Measurements from ENCODE around the gene DPH2. TPM values are rescaled to one million over a fixed set of nuclear protein-coding genes. Genes with fewer than 3 reads are reported as not detected.

The DPH2 gene
- total RNA-seq, 1 donor from 2014 or later = 9.5 TPM

DNA sequence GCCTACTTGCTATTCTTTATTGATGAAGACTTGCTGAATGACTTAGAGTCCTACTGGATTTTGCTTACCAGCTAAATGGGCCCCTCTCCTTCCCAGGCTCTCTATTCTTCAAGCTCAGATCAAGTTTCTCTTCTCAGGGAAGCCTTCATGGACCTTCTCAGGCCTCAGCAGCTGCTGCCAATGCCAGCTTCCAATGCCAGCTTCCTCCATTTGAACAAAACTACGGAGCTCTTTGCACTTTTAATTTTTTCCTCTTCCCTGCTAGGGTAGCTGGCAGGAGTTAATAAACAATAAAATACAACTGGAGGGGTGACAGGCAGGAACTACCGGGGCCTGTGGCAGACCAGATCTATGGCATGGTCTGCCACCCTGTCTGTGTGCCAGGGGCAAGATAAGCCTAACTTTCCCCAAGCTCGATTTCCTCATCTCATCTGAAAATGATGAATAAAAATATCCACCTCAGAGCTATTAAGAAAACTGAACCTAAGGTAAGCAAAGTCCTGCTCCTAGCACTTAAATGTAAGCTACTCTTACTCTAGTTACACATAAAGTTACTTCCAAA is 24.1 kb upstream of the DPH2 start:
- peaks cover 5% of the 10 kb centered on the region for H3K36me3 Mint-ChIP-seq
- H3K27ac Mint-ChIP-seq = peak overlapping the region; percentile 77
- peak overlapping the region; percentile 98 for H2AFZ ChIP-seq (replicated peaks)
- H3K4me1 Mint-ChIP-seq = peaks cover 20% of the 10 kb centered on the region
- H3K27me3 ChIP-seq = no peaks in the 10 kb centered on the region
- H3K4me1 ChIP-seq = peaks cover 13% of the 10 kb centered on the region
- peaks cover 6% of the 10 kb centered on the region for H3F3A ChIP-seq (ENCODE audit: low read depth)
- H3K4me2 ChIP-seq = peak overlapping the region; percentile 93
- no peak for DNase-seq (ENCODE audit: low spot score)
- peaks cover 2% of the 10 kb centered on the region for H3K27me3 Mint-ChIP-seq (ENCODE audit: insufficient read depth, low read depth)
- no peaks in the 10 kb centered on the region for H3K9me3 Mint-ChIP-seq
- H3K36me3 ChIP-seq = no peaks in the 10 kb centered on the region
- H3K9ac ChIP-seq = no peak overlapping the region
- no peaks in the 10 kb centered on the region for H4K20me1 ChIP-seq (ENCODE audit: low read depth)
- H3K4me3 ChIP-seq = peak overlapping the region; percentile 75
- TF ChIP-seq, protein P1, sequence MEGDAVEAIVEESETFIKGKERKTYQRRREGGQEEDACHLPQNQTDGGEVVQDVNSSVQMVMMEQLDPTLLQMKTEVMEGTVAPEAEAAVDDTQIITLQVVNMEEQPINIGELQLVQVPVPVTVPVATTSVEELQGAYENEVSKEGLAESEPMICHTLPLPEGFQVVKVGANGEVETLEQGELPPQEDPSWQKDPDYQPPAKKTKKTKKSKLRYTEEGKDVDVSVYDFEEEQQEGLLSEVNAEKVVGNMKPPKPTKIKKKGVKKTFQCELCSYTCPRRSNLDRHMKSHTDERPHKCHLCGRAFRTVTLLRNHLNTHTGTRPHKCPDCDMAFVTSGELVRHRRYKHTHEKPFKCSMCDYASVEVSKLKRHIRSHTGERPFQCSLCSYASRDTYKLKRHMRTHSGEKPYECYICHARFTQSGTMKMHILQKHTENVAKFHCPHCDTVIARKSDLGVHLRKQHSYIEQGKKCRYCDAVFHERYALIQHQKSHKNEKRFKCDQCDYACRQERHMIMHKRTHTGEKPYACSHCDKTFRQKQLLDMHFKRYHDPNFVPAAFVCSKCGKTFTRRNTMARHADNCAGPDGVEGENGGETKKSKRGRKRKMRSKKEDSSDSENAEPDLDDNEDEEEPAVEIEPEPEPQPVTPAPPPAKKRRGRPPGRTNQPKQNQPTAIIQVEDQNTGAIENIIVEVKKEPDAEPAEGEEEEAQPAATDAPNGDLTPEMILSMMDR (IDR thresholded peaks at IDR 0.05) = no peak
- TF ChIP-seq EZH2phosphoT487 (IDR thresholded peaks at IDR 0.05) (no peak), EZH2 (IDR thresholded peaks at IDR 0.05) (no peak)
- H3K27ac ChIP-seq = no peak overlapping the region
- no peaks in the 10 kb centered on the region for H3K9me3 ChIP-seq (ENCODE audit: low read depth)
- peak overlapping the region; percentile 90 for H3K4me3 Mint-ChIP-seq
- peaks cover 8% of the 10 kb centered on the region for H3K79me2 ChIP-seq (ENCODE audit: low read depth)

DNA sequence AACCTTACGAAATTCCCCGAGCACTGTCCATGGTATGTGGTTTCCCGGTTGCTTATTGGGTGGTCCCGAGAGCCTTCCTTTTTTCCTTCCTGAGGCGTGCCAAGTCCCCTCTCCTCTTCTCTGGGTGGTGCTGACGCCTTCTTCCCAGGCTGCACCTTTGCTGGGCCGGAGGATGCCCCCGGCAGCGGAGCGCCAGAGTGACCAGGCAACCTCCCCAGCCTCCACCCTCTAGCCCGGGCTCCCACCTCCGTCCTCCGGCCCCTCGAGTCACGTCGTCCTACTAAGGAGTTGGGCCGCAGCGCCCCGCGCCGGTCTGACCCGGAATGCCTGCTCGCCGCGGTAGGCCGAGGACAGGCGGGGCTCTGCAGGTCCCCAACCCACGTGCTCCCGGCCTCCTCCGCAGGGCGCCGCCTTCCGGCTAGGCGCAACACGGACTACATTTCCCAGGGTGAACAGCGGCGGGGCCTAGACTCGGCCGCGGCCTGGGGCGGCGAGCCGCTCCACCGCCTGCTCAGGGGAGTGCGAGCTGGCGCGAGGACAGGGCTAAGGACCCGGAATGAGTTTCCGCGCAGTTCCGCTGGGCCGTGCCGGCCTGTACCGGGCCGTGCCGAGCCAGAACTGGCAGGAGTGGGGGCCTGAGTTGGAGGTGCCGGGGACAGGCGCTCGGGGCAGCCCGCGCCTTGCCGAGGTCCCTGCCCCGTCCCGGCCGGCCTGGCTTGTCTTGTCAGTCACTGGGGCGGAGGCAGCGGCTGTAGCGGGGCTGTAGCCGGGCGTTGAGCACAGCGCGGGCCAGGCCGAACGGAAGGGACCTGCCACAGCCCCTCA is 23.4 kb upstream of the DPH2 start, which contains the start of gene IPO13:
TSS of gene IPO13 (plus strand) at position 715 of the 825 bp plus-strand sequence. CDS start 651 bp downstream, outside the sequence.
- Mint-ChIP-seq H3K36me3 (peaks cover 5% of the 10 kb centered on the region), H3K9me3 (no peaks in the 10 kb centered on the region), H3K4me3 (peak within 1 kb of the TSS; percentile 90), H3K27ac (peak within 1 kb of the TSS; percentile 91), H3K4me1 (peaks cover 20% of the 10 kb centered on the region), H3K27me3 (ENCODE audit: insufficient read depth, low read depth) (peaks cover 2% of the 10 kb centered on the region)
- H3K9ac ChIP-seq = peak within 1 kb of the TSS; percentile 96
- H3K9me3 ChIP-seq (ENCODE audit: low read depth) = no peaks in the 10 kb centered on the region
- H3K4me2 ChIP-seq = peak within 1 kb of the TSS; percentile 93
- peaks cover 8% of the 10 kb centered on the region for H3K79me2 ChIP-seq (ENCODE audit: low read depth)
- H3K27me3 ChIP-seq = no peaks in the 10 kb centered on the region
- H3K36me3 ChIP-seq = no peaks in the 10 kb centered on the region
- H3K4me3 ChIP-seq = peak within 1 kb of the TSS; percentile 75
- DNase-seq (ENCODE audit: low spot score) = peak; percentile 99
- TF ChIP-seq EZH2 (IDR thresholded peaks at IDR 0.05) = no peak
- TF ChIP-seq, protein P1 (IDR thresholded peaks at IDR 0.05) = peak; percentile 80
- H3K27ac ChIP-seq = peak within 1 kb of the TSS; percentile 97
- peaks cover 6% of the 10 kb centered on the region for H3F3A ChIP-seq (ENCODE audit: low read depth)
- H2AFZ ChIP-seq (replicated peaks) = peak within 1 kb of the TSS; percentile 98
- H3K4me1 ChIP-seq = peaks cover 13% of the 10 kb centered on the region
- H4K20me1 ChIP-seq (ENCODE audit: low read depth) = no peaks in the 10 kb centered on the region

DNA sequence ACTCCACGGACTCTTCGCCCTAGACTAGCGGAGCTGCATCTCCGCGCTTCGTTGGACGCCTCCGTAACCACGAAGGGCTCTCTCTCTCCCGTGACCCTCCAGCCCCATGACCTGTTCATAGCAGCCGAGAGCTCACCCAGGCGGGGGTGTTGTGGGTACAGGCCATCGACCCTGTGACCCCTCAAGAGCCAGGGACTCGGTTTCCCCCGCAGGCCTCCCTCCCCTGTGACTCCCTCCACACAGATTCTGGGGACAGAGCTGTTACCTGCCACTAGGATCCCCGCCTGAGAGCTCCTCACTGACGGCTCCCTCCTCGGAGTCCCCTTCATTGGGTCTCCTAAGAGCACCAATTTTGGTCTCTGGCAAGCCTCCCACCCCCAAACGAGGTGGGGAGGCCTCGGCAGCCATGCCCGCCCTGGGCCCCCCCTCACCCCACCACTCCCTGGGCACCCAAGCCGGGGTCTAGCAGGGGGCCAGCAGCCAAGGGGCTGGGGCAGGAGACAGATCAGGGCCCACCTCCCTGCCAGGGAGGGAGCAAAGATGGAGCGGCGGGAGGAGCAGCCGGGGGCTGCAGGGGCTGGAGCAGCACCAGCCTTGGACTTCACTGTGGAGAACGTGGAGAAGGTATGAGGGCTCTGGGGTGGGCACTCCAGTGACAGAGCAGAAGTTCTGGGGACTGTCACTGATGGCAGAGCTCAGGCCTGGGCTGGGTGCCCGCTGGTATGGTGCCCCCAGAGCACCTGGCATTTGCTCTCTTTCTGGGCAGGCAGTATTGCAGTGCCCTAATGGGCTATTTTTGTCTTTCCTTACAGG is 22.5 kb upstream of the DPH2 start:
- no peak for DNase-seq (ENCODE audit: low spot score)
- peak overlapping the region; percentile 96 for H3K9ac ChIP-seq
- no peaks in the 10 kb centered on the region for H3K27me3 ChIP-seq
- Mint-ChIP-seq H3K27ac (peak overlapping the region; percentile 91), H3K9me3 (no peaks in the 10 kb centered on the region), H3K4me1 (peaks cover 20% of the 10 kb centered on the region), H3K4me3 (peak overlapping the region; percentile 90), H3K27me3 (ENCODE audit: insufficient read depth, low read depth) (peaks cover 2% of the 10 kb centered on the region), H3K36me3 (peaks cover 5% of the 10 kb centered on the region)
- no peaks in the 10 kb centered on the region for H3K9me3 ChIP-seq (ENCODE audit: low read depth)
- no peaks in the 10 kb centered on the region for H3K36me3 ChIP-seq
- peaks cover 8% of the 10 kb centered on the region for H3K79me2 ChIP-seq (ENCODE audit: low read depth)
- peaks cover 11% of the 10 kb centered on the region for H3F3A ChIP-seq (ENCODE audit: low read depth)
- H3K4me2 ChIP-seq = peak overlapping the region; percentile 93
- TF ChIP-seq EZH2phosphoT487 (IDR thresholded peaks at IDR 0.05) = no peak
- TF ChIP-seq EZH2 (IDR thresholded peaks at IDR 0.05) = no peak
- TF ChIP-seq, protein P1 (IDR thresholded peaks at IDR 0.05) = no peak
- H2AFZ ChIP-seq (replicated peaks) = peak overlapping the region; percentile 98
- peaks cover 13% of the 10 kb centered on the region for H3K4me1 ChIP-seq
- peak overlapping the region; percentile 75 for H3K4me3 ChIP-seq
- H3K27ac ChIP-seq = no peak overlapping the region
- peaks cover 2% of the 10 kb centered on the region for H4K20me1 ChIP-seq (ENCODE audit: low read depth)

All from neural progenitor cell (in vitro differentiated cells).